Parathyroid adenoma (tissue), 2 donors: ENCODE measurements around the gene CIDEA.

Experiments used
- H2AFZ ChIP-seq: fragments of 300-600 bp; sonication (generic); one replicate; pipeline ENCODE4 v1.7.0; 2017; ENCODE audit warnings: antibody characterized with exemption, mild to moderate bottlenecking
- H3K27ac ChIP-seq: fragments of 300-600 bp; sonication (generic); one replicate; pipeline ENCODE4 v1.7.0; 2017
- H3K27me3 ChIP-seq: fragments of 300-600 bp; sonication (generic); one replicate; pipeline ENCODE4 v1.7.0; 2017; ENCODE audit warnings: low read length; ENCODE audit not compliant: control insufficient read depth, insufficient read depth
- H3K36me3 ChIP-seq: fragments of 300-600 bp; sonication (generic); one replicate; pipeline ENCODE4 v1.7.0; 2017; ENCODE audit warnings: low read length; ENCODE audit not compliant: control insufficient read depth, insufficient read depth
- H3K4me1 ChIP-seq: fragments of 300-600 bp; sonication (generic); one replicate; pipeline ENCODE4 v1.7.0; 2017; ENCODE audit warnings: control low read depth
- H3K4me2 ChIP-seq: fragments of 300-600 bp; sonication (generic); one replicate; pipeline ENCODE4 v1.7.0; 2017; ENCODE audit warnings: low read length
- H3K4me3 ChIP-seq: fragments of 300-600 bp; sonication (generic); one replicate; pipeline ENCODE4 v1.7.0; 2017; ENCODE audit warnings: low read depth, low read length
- H3K79me2 ChIP-seq: fragments of 300-600 bp; sonication (generic); one replicate; pipeline ENCODE4 v1.7.0; 2017; ENCODE audit warnings: control low read depth
- H3K9ac ChIP-seq: fragments of 300-600 bp; sonication (generic); one replicate; pipeline ENCODE4 v1.7.0; 2017; ENCODE audit warnings: mild to moderate bottlenecking
- H3K9me3 ChIP-seq: fragments of 300-600 bp; sonication (generic); one replicate; pipeline ENCODE4 v1.7.0; 2017; ENCODE audit warnings: low read length; ENCODE audit not compliant: control insufficient read depth
- TF ChIP-seq, protein P1 (sequence below): fragments of 300-600 bp; sonication (generic); IDR thresholded peaks from one replicate; pipeline ENCODE4 v1.7.0; 2017; ENCODE audit warnings: antibody characterized with exemption, mild to moderate bottlenecking
- donor health status: primary hyperparathyroidism.

Gene CIDEA

DNA sequence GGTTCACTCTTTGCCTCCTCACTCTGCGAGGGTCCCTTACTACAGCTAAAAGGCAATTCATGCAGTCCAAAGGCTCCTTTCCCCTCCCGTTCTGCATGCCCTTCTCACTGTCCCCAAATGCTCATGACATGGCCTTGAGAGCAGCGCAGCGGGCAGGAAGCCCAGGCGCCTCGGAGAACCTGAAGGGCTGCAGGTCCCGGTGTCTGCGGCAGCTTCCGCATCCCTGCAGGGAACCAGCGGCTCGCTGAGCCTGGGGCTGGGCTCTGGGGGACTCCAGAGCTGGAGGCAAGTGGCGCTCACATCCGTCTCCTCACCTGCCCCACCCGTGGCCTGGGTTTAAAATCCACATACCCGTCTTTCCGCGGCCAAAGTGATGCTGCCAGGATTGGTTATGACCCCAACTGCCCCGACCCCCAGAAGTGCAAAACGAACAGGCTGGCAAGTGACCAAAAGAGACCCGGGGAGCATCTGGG is 462 bp upstream of the CIDEA start:
- no peaks in the 10 kb centered on the region for H3K9me3 ChIP-seq
- H3K36me3 ChIP-seq: no peaks in the 10 kb centered on the region
- no peak overlapping the region for H3K9ac ChIP-seq
- H3K4me2 ChIP-seq: peak overlapping the region; percentile 35
- no peak overlapping the region for H3K27ac ChIP-seq
- H3K4me1 ChIP-seq: no peaks in the 10 kb centered on the region
- no peaks in the 10 kb centered on the region for H3K79me2 ChIP-seq
- H3K27me3 ChIP-seq: peaks cover 14% of the 10 kb centered on the region
- H3K4me3 ChIP-seq: no peak overlapping the region
- no peak overlapping the region for H2AFZ ChIP-seq
- TF ChIP-seq, protein P1, sequence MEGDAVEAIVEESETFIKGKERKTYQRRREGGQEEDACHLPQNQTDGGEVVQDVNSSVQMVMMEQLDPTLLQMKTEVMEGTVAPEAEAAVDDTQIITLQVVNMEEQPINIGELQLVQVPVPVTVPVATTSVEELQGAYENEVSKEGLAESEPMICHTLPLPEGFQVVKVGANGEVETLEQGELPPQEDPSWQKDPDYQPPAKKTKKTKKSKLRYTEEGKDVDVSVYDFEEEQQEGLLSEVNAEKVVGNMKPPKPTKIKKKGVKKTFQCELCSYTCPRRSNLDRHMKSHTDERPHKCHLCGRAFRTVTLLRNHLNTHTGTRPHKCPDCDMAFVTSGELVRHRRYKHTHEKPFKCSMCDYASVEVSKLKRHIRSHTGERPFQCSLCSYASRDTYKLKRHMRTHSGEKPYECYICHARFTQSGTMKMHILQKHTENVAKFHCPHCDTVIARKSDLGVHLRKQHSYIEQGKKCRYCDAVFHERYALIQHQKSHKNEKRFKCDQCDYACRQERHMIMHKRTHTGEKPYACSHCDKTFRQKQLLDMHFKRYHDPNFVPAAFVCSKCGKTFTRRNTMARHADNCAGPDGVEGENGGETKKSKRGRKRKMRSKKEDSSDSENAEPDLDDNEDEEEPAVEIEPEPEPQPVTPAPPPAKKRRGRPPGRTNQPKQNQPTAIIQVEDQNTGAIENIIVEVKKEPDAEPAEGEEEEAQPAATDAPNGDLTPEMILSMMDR: no peak

DNA sequence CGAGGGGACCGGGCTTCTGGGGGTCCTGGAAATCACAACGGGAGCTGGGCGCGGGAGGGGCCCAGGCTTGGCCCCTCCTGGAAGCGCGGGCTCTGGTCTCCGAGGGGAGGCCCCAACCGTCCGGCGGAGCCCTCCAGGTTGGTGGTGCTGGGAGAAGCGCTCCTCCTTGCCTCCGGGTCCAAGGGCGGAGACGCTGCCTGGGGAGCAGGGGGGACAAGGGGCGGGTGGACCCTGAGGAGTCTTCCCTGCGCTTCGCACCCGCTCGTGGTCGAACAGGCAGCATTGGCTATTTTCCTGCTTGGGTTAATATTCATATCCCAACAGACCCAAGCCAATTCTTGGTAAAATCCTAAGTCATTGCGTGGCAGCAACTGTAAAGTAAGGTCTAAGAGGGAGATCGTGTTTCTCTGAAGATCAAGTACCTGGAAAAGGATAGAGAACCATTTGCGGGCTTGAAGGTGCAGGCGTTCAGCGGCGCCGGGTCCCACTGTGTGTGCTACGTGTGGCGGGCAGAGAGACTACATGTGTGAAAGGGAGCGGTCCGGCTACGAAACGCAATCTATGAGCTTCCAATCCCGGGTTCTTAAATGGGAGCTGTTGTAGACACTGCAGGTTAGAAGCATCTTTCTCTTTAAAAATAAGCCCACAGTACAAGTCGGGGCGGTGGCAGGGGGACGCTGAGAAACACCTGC is 805 bp downstream of the CIDEA start:
- peaks cover 14% of the 10 kb centered on the region for H3K27me3 ChIP-seq
- no peaks in the 10 kb centered on the region for H3K4me1 ChIP-seq
- no peaks in the 10 kb centered on the region for H3K36me3 ChIP-seq
- H3K4me2 ChIP-seq: no peak overlapping the region
- no peak overlapping the region for H3K9ac ChIP-seq
- no peak overlapping the region for H3K27ac ChIP-seq
- TF ChIP-seq, protein P1: no peak
- no peak overlapping the region for H3K4me3 ChIP-seq
- no peaks in the 10 kb centered on the region for H3K79me2 ChIP-seq
- no peaks in the 10 kb centered on the region for H3K9me3 ChIP-seq
- H2AFZ ChIP-seq: no peak overlapping the region

DNA sequence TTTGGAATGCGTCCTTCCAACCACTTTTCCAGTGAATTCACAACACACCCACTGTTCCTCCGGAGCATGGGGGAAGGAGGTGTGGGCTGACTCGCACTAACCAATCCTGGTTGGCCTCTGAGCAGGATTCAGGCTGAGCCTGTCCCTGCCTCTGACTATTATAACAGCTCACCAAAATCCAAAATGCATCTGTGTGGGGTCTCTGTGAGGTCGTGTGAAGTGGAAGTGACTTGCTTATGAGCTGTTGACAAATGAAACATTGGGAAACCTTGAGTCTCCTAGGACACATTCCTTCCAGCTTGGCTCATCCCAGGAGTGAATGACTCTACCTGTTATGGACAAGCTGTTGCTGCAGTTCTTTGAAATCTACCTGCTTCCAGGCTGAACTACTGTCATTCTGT is 1.5 kb downstream of the CIDEA start:
- Histone ChIP-seq H3K4me1 (no peaks in the 10 kb centered on the region), H3K4me3 (no peak overlapping the region), H3K27me3 (peaks cover 14% of the 10 kb centered on the region)

DNA sequence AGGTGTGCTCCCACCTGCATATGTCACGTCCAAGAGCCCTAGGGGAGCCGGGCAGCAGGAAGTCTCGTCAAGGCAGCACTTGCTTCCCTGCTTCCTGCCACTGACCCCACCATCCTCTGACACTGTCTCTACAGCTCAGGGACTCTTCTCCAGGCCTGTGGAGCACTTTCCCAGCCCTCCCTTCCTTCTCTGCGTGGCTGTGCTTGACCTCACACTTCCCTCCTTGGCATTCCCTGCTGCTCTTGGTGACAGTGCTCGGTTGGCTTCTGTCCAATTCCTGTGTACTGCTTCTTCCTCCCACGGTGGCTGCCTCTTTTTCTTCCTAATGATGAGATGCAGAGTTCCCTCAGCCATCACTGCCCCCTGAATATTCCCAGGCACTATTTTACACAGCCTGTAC is 2.8 kb downstream of the CIDEA start:
- Histone ChIP-seq H3K4me3 (no peak overlapping the region), H3K79me2 (no peaks in the 10 kb centered on the region), H3K4me1 (no peaks in the 10 kb centered on the region), H3K9ac (no peak overlapping the region), H3K9me3 (no peaks in the 10 kb centered on the region), H3K4me2 (no peak overlapping the region), H3K27ac (no peak overlapping the region), H2AFZ (no peak overlapping the region), H3K36me3 (no peaks in the 10 kb centered on the region), H3K27me3 (peaks cover 14% of the 10 kb centered on the region)
- TF ChIP-seq, protein P1: no peak

More for the DNA sequence above, 1.5 kb downstream of the CIDEA start:
- Histone ChIP-seq H3K27ac (no peak overlapping the region), H3K4me2 (no peak overlapping the region), H3K9ac (no peak overlapping the region), H2AFZ (no peak overlapping the region), H3K36me3 (no peaks in the 10 kb centered on the region), H3K79me2 (no peaks in the 10 kb centered on the region), H3K9me3 (no peaks in the 10 kb centered on the region)
- TF ChIP-seq, protein P1: no peak
